Mucosa of descending colon (tissue), 3 donors: ENCODE data around the gene TAF11L9. TPM values are rescaled to one million over a fixed set of nuclear protein-coding genes. Genes with fewer than 3 reads are reported as not detected.
"Not testable (repeated sequence)": the region's sequence is repeated elsewhere in the genome, so short reads cannot be mapped to it uniquely, and the experiment has no call there.

ENCODE experiments used
- ATAC-seq: fragments of 200-7000 bp; cut with Tn5 transposase; one replicate; pipeline ENCODE4 v1.9.1; 2020; ENCODE audit warnings: mild to moderate bottlenecking, moderate library complexity
- DNase-seq, 3 donors: peaks; one replicate each; pipeline ENCODE4 v3.0.0-alpha.2; 2020
- H3K36me3 ChIP-seq: fragments of 200-600 bp; one replicate; pipeline ENCODE4 v1.8.0; 2021; ENCODE audit warnings: low read depth, mild to moderate bottlenecking
- H3K4me1 ChIP-seq: fragments of 200-600 bp; one replicate; pipeline ENCODE4 v1.8.0; 2021; ENCODE audit warnings: low read depth, mild to moderate bottlenecking
- H3K4me3 ChIP-seq: fragments of 200-600 bp; one replicate; pipeline ENCODE4 v1.8.0; 2021; ENCODE audit warnings: mild to moderate bottlenecking
- H3K9me3 ChIP-seq: fragments of 200-600 bp; one replicate; pipeline ENCODE4 v1.8.0; 2021; ENCODE audit warnings: mild to moderate bottlenecking
- intact Hi-C, 2 donors: fragments of 100-400 bp; cut with DNase I in 1 of 2; cut with micrococcal nuclease in 1 of 2; formaldehyde crosslinking; loops; one replicate each; pipeline versions ENCODE4 v1.11.0 to v1.11.1; 2022; cut with DNase I, micrococcal nuclease
- total RNA-seq, 3 donors: library from RNA; stranded (reverse); fragmentation: NEBNext Ultra II Directional in 2 of 3; extraction: Animal tissue kit (Norgen Biotek cat#: 25700) in 2 of 3; gene quantifications; one replicate each; pipeline versions ENCODE4 v1.2.1 to v1.2.4, GENCODE V29; 2021 to 2023
- TF ChIP-seq, protein P1 (sequence below): fragments of 200-600 bp; IDR thresholded peaks from one replicate; pipeline ENCODE4 v1.8.0; 2022; ENCODE audit warnings: antibody characterized with exemption, mild to moderate bottlenecking
- donor health status: DM: no; HTN: no; CAD: no; lungs with moderate emphysema.
- donor health status: DM: no; HTN: no; CAD: no.
- donor health status: DM: no; HTN: yes; CAD: no.

The TAF11L9 gene
- total RNA-seq, 3 donors from 2014 or later = not detected

GRCh38 chr5:17614872-17615605 lies 20.8 kb upstream of the TAF11L9 start:
- DNase-seq = no peak
- Histone ChIP-seq H3K9me3 (no peaks in the 10 kb centered on the region), H3K4me1 (no peaks in the 10 kb centered on the region), H3K4me3 (no peak overlapping the region), H3K36me3 (no peaks in the 10 kb centered on the region)
- ATAC-seq = no peak
- TF ChIP-seq, protein P1, sequence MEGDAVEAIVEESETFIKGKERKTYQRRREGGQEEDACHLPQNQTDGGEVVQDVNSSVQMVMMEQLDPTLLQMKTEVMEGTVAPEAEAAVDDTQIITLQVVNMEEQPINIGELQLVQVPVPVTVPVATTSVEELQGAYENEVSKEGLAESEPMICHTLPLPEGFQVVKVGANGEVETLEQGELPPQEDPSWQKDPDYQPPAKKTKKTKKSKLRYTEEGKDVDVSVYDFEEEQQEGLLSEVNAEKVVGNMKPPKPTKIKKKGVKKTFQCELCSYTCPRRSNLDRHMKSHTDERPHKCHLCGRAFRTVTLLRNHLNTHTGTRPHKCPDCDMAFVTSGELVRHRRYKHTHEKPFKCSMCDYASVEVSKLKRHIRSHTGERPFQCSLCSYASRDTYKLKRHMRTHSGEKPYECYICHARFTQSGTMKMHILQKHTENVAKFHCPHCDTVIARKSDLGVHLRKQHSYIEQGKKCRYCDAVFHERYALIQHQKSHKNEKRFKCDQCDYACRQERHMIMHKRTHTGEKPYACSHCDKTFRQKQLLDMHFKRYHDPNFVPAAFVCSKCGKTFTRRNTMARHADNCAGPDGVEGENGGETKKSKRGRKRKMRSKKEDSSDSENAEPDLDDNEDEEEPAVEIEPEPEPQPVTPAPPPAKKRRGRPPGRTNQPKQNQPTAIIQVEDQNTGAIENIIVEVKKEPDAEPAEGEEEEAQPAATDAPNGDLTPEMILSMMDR = no peak
- intact Hi-C loops = no loop called here

- intact Hi-C loops, ATAC-seq, H3K4me3 ChIP-seq, DNase-seq, H3K9me3 ChIP-seq, H3K36me3 ChIP-seq, H3K4me1 ChIP-seq: not testable (repeated sequence)
These were observed 15.9 kb upstream of the TAF11L9 start, which contains the start of gene TAF11L12 for GRCh38 chr5:17610092-17610491. TSS of gene TAF11L12 (plus strand) at chr5:17610392.

GRCh38 chr5:17607461-17607860 lies 13.3 kb upstream of the TAF11L9 start:
- ATAC-seq, DNase-seq, H3K9me3 ChIP-seq, H3K4me1 ChIP-seq, intact Hi-C loops, H3K4me3 ChIP-seq, H3K36me3 ChIP-seq: not testable (repeated sequence)

DNA sequence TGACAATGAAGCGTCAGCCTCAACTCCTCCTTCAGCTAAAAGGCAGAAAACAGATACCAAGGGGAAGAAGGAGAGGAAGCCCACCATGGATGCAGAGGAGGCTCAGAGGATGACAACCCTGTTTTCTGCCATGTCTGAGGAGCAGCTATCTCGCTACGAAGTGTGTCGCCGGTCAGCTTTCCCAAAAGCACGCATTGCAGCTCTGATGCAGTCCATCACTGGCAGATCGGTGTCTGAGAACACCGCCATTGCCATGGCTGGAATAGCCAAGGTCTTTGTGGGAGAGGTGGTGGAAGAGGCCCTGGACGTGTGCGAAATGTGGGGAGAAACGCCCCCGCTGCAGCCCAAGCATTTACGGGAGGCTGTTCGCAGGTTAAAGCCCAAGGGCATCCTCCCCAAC lies 10.8 kb upstream of the TAF11L9 start:
- Histone ChIP-seq H3K9me3 (no peaks in the 10 kb centered on the region), H3K4me3 (no peak overlapping the region), H3K4me1 (no peaks in the 10 kb centered on the region), H3K36me3 (no peaks in the 10 kb centered on the region)
- ATAC-seq (no peak), DNase-seq (no peak)
- TF ChIP-seq, protein P1 = no peak
- intact Hi-C loops = no loop called here

GRCh38 chr5:17603880-17604279 lies 9.7 kb upstream of the TAF11L9 start, which contains the start of gene TAF11L11:
TSS of gene TAF11L11 (plus strand) at chr5:17604183.
- ATAC-seq, intact Hi-C loops, H3K36me3 ChIP-seq, H3K9me3 ChIP-seq, H3K4me1 ChIP-seq, H3K4me3 ChIP-seq, DNase-seq: not testable (repeated sequence)

DNA sequence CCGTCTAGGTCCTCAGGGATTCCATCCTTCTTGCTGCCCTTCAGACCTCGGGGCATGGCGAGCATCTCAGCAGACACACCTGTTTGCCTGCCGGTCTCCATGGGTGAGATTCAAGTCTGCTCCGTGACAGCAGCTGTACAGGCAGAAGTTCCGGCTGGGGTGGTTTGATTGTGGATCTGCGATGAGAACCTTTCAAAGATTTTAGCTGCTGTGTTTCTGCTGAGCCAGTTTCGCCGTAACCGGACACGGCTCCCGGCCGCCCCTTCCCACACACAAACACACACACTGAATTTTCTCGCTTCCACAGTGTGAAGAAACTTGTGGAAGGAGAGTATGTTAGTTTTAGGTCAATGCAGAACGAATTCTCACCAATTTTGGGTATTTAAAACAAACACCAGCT lies 3.5 kb upstream of the TAF11L9 start, which contains the start of gene TAF11L10:
Gene TAF11L10 (minus strand): TSS at position 101 of the 400 bp plus-strand sequence.
- intact Hi-C loops, H3K36me3 ChIP-seq, ATAC-seq, H3K4me1 ChIP-seq, H3K9me3 ChIP-seq, DNase-seq, H3K4me3 ChIP-seq: not testable (repeated sequence)

DNA sequence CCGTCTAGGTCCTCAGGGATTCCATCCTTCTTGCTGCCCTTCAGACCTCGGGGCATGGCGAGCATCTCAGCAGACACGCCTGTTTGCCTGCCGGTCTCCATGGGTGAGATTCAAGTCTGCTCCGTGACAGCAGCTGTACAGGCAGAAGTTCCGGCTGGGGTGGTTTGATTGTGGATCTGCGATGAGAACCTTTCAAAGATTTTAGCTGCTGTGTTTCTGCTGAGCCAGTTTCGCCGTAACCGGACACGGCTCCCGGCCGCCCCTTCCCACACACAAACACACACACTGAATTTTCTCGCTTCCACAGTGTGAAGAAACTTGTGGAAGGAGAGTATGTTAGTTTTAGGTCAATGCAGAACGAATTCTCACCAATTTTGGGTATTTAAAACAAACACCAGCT lies 3.3 kb downstream of the TAF11L9 start, which contains the start of gene TAF11L8:
Gene TAF11L8 (minus strand): TSS at position 101 of the 400 bp plus-strand sequence.
- DNase-seq, H3K36me3 ChIP-seq, H3K9me3 ChIP-seq, H3K4me1 ChIP-seq, H3K4me3 ChIP-seq, intact Hi-C loops, ATAC-seq: not testable (repeated sequence)

GRCh38 chr5:17585658-17586057 lies 8.5 kb downstream of the TAF11L9 start, which contains the start of gene TAF11L7:
TSS of gene TAF11L7 (minus strand) at chr5:17585758.
- DNase-seq, H3K4me3 ChIP-seq, intact Hi-C loops, H3K4me1 ChIP-seq, H3K9me3 ChIP-seq, H3K36me3 ChIP-seq, ATAC-seq: not testable (repeated sequence)

Other genes starting within 250 kb of the TAF11L9 start
- not detected for gene TAF11L2, start 96.2 kb downstream of the TAF11L9 start, total RNA-seq
- not detected for gene TAF11L3, start 76.0 kb downstream of the TAF11L9 start, total RNA-seq
- not detected for gene TAF11L4, start 72.6 kb downstream of the TAF11L9 start, total RNA-seq
- gene TAF11L5, start 69.2 kb downstream of the TAF11L9 start, total RNA-seq = not detected
- gene TAF11L6, start 65.7 kb downstream of the TAF11L9 start, total RNA-seq = not detected
- not detected for gene TAF11L7, start 8.6 kb downstream of the TAF11L9 start, total RNA-seq
- not detected for gene TAF11L8, start 3.4 kb downstream of the TAF11L9 start, total RNA-seq
- gene TAF11L10, start 3.4 kb upstream of the TAF11L9 start, total RNA-seq = not detected
- gene TAF11L11, start 9.8 kb upstream of the TAF11L9 start, total RNA-seq = not detected
- not detected for gene TAF11L12, start 16.0 kb upstream of the TAF11L9 start, total RNA-seq
- gene TAF11L13, start 37.7 kb upstream of the TAF11L9 start, total RNA-seq = not detected
- not detected for gene TAF11L14, start 40.1 kb upstream of the TAF11L9 start, total RNA-seq